ENCODE results near the gene ZNF821. TPM values are rescaled to one million over a fixed set of nuclear protein-coding genes. Genes with fewer than 3 reads are reported as not detected.

The ZNF821 gene
- total RNA-seq, 2 donors from 2014 or later = 6.3 to 10.1 TPM

DNA sequence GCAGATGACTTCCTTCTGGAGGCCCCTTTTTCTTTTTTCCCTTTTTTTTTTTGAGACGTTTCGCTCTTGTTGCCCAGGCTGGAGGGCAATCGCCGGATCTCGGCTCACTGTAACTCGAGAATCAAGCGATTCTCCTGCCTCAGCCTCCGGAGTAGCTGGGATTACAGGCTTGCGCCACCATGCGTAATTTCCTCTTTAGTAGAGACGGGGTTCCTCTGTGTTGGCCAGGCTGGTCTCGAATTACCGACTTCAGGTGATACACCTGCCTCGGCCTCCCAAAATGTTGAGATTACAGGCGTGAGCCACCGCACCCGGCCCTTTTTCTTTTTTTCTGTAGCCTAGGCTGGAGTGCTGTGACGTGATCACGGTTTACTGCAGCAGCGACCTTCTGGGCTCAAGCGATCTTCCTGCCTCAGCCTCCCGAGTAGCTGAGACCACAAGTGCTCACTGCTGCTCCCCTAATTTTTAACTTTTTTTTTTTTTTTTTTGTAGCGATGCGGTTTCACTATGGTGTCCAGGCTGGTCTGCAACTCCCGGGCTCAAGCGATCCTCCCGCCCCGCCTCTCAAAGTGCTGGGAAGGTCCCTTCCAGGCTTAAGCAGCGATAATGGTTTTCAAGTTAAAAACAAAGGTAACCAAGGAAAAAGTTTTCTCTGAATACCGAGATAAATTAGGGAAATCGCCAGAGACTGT is 10.4 kb upstream of the ZNF821 start:
- no peaks in the 10 kb centered on the region for H3K9me3 ChIP-seq
- DNase-seq = peak; percentile 70
- H3K27me3 ChIP-seq = no peaks in the 10 kb centered on the region
- H3K4me1 ChIP-seq = peaks cover 16% of the 10 kb centered on the region
- TF ChIP-seq, protein P1, sequence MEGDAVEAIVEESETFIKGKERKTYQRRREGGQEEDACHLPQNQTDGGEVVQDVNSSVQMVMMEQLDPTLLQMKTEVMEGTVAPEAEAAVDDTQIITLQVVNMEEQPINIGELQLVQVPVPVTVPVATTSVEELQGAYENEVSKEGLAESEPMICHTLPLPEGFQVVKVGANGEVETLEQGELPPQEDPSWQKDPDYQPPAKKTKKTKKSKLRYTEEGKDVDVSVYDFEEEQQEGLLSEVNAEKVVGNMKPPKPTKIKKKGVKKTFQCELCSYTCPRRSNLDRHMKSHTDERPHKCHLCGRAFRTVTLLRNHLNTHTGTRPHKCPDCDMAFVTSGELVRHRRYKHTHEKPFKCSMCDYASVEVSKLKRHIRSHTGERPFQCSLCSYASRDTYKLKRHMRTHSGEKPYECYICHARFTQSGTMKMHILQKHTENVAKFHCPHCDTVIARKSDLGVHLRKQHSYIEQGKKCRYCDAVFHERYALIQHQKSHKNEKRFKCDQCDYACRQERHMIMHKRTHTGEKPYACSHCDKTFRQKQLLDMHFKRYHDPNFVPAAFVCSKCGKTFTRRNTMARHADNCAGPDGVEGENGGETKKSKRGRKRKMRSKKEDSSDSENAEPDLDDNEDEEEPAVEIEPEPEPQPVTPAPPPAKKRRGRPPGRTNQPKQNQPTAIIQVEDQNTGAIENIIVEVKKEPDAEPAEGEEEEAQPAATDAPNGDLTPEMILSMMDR (IDR thresholded peaks at IDR 0.05) = no peak
- intact Hi-C loops (cut with DNase I) = loop anchor here (2.0 kb wide), 1 partner anchor 86 kb away; the partner anchor contains the start of gene AP1G1
- peak overlapping the region; percentile 83 for H3K4me3 ChIP-seq
- no peaks in the 10 kb centered on the region for H3K36me3 ChIP-seq
- H3K27ac ChIP-seq = peak overlapping the region; percentile 98
- H3K9ac ChIP-seq (ENCODE audit: low read depth in 2 of 2, low read length in 2 of 2) = peak overlapping the region; percentile 99 to 100

DNA sequence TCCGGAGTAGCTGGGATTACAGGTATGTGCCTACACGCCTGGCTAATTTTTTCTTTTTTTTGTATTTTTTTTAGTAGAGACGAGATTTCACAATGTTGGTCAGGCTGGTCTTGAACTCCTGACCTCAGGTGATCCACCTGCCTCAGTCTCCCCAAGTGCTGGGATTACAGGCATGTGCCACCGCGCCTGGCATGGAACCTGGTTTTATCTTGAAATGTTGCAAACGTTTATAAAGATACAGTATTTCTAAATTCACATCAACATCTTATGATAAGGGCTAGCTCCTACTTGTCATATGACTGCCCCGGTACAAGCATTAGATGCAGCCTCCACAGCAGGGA is 9.9 kb upstream of the ZNF821 start:
- intact Hi-C loops (cut with DNase I) = loop anchor here (2.0 kb wide), 1 partner anchor 85 kb away; the partner anchor contains the start of gene AP1G1
- no peaks in the 10 kb centered on the region for H3K27me3 ChIP-seq

DNA sequence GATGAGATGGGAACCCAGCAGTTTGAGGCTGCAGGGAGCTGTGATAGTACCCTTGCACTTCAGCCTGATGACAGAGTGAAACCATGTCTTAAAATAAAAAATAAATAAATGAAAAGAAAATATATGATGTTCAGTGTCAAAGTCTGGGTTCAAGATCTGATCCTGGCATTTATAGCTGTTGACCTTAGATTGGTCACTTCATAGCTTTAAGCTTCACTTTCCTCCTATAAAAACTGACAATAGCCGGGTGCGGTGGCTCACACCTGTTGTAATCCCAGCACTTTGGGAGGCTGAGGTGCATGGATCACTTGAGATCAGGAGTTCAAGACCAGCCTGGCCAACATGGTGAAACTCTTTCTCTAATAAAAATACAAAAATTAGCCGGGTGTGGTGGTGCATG is 5.2 kb upstream of the ZNF821 start:
- no peak overlapping the region for H3K4me3 ChIP-seq
- H3K36me3 ChIP-seq = no peaks in the 10 kb centered on the region
- no peak for DNase-seq
- peak overlapping the region; percentile 42 for H3K27ac ChIP-seq
- no peaks in the 10 kb centered on the region for H3K9me3 ChIP-seq
- H3K4me1 ChIP-seq = no peaks in the 10 kb centered on the region
- no peaks in the 10 kb centered on the region for H3K27me3 ChIP-seq
- intact Hi-C loops (cut with DNase I) = no loop called here
- H3K9ac ChIP-seq (ENCODE audit: low read depth in 2 of 2, low read length in 2 of 2) = no peak overlapping the region
- TF ChIP-seq, protein P1 (IDR thresholded peaks at IDR 0.05) = no peak

More for the DNA sequence above, 9.9 kb upstream of the ZNF821 start:
- Histone ChIP-seq H3K9ac (ENCODE audit: low read depth in 2 of 2, low read length in 2 of 2) (peak overlapping the region; percentile 99 to 100), H3K4me3 (peak overlapping the region; percentile 83), H3K27ac (peak overlapping the region; percentile 98), H3K36me3 (no peaks in the 10 kb centered on the region), H3K4me1 (peaks cover 16% of the 10 kb centered on the region), H3K9me3 (no peaks in the 10 kb centered on the region)
- no peak for DNase-seq
- TF ChIP-seq, protein P1 (IDR thresholded peaks at IDR 0.05) = no peak

DNA sequence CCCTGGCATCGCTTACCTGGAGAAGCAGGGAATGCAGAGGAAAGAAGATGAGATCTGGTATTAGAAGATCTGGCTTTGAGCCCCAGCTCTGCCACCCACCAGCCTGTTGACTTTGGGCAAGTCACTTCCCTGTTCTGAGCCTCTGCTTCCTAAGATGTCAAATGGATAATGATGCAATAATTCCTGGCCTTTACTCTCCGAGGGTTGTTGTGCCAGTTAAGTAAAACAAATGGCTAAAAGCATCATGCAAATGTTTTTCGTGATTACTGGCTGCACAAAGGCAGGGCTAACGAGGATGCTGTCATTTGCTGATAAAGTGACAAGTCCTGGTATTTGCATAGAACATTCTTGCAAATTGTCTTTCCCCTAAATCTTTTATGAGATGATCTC is 1.3 kb upstream of the ZNF821 start:
- intact Hi-C loops (cut with DNase I) = no loop called here
- Histone ChIP-seq H3K4me3 (no peak overlapping the region), H3K36me3 (no peaks in the 10 kb centered on the region), H3K9ac (ENCODE audit: low read depth in 2 of 2, low read length in 2 of 2) (no peak overlapping the region), H3K4me1 (no peaks in the 10 kb centered on the region), H3K9me3 (no peaks in the 10 kb centered on the region), H3K27me3 (no peaks in the 10 kb centered on the region), H3K27ac (peak overlapping the region; percentile 87)
- DNase-seq = no peak
- TF ChIP-seq, protein P1 (IDR thresholded peaks at IDR 0.05) = no peak

DNA sequence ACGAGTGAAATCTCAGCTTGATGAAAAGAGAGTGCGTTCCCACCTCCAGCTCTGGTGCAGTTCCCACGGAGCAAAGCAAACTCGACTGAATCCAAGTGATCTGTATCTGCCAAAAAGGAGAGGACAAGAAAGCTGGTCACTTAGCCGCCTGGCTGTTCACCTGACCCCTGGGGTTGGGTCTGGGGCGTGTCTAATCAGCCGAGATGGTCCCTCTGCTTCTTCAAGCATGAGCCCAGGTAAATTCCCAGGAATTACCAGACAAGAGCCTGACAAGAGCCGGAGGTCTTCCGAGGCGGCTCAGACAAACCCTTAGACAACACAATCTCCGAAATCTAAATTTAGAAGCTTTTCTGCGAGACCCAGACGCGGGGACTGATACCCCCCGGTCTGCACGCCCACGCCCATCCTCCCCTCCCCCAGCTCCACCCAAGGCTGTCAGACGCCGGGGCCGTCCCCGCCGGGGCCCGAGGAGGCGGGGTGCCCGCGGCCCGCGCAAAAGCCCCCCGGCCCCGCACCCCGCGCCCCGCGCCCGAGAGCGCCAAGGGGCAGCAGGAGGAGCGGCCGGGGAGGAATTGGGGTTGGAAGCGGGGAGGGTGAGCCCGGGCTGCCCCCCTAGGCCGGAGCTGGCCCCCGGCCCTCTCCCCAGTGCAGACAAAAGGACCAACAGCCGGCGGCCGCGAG is 674 bp downstream of the ZNF821 start:
- Histone ChIP-seq H3K9me3 (no peaks in the 10 kb centered on the region), H3K4me3 (peak overlapping the region; percentile 97), H3K9ac (ENCODE audit: low read depth in 2 of 2, low read length in 2 of 2) (peak overlapping the region; percentile 88 to 93), H3K36me3 (no peaks in the 10 kb centered on the region), H3K27ac (peak overlapping the region; percentile 87), H3K27me3 (no peaks in the 10 kb centered on the region), H3K4me1 (no peaks in the 10 kb centered on the region)
- TF ChIP-seq, protein P1 (IDR thresholded peaks at IDR 0.05) = no peak
- peak; percentile 70 for DNase-seq
- intact Hi-C loops (cut with DNase I) = loop anchor here (5.0 kb wide), 1 partner anchor 79 kb away; no protein-coding TSS in a partner anchor
